Measurements from ENCODE around the gene TPCN1. TPM values are rescaled to one million over a fixed set of nuclear protein-coding genes. Genes with fewer than 3 reads are reported as not detected.

Gene TPCN1
- total RNA-seq, 4 donors from 2014 or later, result 29.4 to 52.0 (median 33.5) TPM

DNA sequence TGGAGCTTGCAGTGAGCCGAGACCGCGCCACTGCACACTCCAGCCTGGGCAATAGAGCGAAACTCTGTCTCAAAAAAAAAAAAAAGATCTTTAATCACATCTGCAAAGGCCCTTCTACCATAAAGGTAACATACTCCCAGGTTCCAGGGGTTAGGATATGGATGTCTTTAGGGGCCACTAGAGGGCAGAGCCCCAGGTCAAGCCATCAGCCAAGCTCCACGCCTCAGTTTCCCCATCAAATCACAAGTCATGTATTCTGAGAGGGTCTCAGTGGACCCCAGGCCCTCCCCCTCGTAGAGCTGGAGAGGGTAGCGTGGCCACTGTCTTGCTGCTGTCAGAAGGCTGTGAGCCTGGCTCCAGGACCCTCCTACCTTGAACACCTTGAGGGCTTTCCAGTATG, 94.9 kb downstream of the TPCN1 start:
- no peak for DNase-seq (ENCODE audit: low spot score)
- no peak for ATAC-seq (ENCODE audit: low FRiP score)
- TF ChIP-seq, protein P1, sequence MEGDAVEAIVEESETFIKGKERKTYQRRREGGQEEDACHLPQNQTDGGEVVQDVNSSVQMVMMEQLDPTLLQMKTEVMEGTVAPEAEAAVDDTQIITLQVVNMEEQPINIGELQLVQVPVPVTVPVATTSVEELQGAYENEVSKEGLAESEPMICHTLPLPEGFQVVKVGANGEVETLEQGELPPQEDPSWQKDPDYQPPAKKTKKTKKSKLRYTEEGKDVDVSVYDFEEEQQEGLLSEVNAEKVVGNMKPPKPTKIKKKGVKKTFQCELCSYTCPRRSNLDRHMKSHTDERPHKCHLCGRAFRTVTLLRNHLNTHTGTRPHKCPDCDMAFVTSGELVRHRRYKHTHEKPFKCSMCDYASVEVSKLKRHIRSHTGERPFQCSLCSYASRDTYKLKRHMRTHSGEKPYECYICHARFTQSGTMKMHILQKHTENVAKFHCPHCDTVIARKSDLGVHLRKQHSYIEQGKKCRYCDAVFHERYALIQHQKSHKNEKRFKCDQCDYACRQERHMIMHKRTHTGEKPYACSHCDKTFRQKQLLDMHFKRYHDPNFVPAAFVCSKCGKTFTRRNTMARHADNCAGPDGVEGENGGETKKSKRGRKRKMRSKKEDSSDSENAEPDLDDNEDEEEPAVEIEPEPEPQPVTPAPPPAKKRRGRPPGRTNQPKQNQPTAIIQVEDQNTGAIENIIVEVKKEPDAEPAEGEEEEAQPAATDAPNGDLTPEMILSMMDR (IDR thresholded peaks at IDR 0.05), result no peak

DNA sequence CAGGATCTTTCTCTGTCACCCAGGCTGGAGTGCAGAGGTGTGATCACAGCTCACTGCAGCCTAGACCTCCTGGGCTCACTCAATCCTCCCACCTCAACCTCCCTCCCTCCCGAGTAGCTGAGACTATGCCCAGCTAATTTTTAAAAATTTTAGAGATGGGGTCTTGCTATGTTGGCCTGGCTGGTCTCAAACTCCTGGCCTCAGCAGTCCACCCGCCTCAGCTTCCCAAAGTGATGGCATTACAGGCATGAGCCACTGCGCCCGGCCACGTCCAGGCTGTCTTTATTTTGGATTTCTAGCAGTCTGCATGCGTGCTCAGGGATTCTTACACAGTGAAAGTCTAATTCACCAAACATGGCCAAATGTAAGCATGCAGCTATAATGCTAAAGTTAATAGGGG, 95.9 kb downstream of the TPCN1 start:
- DNase-seq (ENCODE audit: low spot score), result no peak
- no peak for ATAC-seq (ENCODE audit: low FRiP score)
- TF ChIP-seq, protein P1 (IDR thresholded peaks at IDR 0.05), result no peak

DNA sequence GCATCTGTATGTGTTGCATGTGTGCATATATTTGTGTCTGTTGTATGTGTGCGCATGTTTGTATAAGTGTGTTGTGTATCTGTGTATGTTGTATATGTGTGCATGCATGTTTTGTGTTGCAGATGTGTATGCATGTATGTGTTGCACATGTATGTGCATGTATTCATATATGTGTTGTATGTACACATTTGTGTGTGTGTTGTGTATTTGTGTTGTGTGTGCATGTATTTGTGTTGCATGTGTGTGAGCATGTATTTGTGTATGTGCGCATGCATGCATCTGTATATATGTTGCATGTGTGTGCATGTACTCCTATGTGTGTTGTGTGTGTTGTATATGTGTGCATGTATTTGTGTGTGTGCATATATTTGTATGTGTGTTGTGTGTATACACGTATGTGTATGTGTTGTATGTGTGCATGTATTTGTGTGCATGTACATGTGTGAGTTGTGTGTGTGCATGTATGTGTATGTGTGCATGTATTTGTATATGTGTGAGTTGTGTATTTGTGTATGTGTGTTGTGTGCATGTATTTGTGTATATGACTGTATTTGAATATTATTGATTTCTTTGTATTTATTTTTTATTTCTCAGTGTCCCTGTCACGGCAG, 96.9 kb downstream of the TPCN1 start:
- TF ChIP-seq, protein P1 (IDR thresholded peaks at IDR 0.05), result no peak
- no peak for ATAC-seq (ENCODE audit: low FRiP score)
- DNase-seq (ENCODE audit: low spot score), result no peak

DNA sequence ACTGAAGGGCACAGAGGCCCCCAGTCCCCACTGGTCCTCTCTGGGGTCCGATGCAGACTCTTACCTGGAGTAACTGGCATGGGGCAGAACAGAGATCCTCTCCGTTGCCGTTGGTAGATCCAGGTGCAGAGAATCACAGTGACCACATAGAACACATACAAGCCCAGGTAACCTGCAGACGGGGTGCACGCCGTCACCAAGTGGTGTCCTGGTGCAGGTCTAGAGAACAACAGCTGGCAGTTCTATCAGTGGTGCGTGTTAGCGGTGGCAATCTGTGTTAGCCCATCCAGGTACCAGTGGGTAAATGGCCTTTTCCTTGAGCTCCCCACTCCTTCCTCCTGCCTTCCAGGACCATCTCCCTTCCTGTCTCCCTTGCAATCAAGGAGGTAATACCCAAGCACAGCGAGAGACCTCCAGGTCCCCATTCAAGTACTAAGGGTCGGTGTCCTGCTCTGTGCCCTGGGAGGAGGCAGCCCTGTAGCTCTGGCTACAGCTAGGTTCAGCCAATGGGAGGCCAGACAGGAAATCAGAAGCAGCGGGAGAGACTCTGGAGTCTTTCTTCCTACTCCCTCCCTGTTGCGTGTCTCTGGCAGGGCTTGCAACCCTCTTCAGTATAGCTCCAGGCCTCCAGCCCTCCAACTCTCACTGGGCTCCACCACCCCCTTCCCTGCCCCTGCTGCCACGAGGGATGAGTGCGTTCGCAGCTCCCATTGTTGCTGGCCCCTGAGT, 97.8 kb downstream of the TPCN1 start:
- TF ChIP-seq, protein P1 (IDR thresholded peaks at IDR 0.05), result no peak
- no peak for ATAC-seq (ENCODE audit: low FRiP score)
- DNase-seq (ENCODE audit: low spot score), result no peak

DNA sequence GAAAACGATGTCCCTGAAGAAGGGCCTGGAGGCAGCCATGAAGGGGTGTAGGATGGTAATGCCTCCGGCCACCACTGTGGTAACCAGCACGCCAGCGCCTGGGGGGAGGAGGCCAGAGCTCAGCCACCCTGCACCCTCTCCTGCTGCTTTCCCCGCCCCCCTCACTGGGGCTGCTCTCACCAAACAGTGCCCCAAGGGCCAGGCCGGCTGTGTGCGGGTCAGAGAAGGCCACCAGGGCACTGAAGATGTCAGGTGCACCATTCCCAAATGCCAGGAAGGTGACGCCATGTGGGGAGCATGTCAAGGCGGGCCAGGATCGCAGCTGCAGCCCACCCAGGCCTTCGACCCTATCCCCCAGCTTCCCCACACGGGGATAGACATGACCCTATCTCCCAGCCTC, 99.1 kb downstream of the TPCN1 start:
- TF ChIP-seq, protein P1 (IDR thresholded peaks at IDR 0.05), result no peak
- ATAC-seq (ENCODE audit: low FRiP score), result no peak
- DNase-seq (ENCODE audit: low spot score), result no peak

DNA sequence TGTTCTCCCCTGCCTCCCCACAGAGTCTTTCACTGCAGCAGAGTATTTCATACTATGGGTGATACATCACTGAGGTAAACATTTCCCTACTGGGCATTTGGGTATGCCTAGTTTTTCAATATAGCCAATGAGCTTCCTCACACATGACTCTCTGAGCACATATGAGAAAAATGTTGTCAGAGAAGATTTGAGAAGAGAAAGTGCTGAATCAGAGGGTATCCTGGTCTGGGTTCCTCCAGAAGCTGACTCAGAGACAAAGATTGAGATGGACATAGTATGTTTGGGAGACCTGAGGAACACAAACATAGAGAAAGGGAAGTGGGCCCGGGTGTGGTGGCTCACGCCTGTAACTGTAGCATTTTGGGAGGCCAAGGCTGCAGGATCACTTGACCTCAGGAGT, 101.1 kb downstream of the TPCN1 start:
- TF ChIP-seq, protein P1 (IDR thresholded peaks at IDR 0.05), result no peak
- DNase-seq (ENCODE audit: low spot score), result no peak
- ATAC-seq (ENCODE audit: low FRiP score), result no peak

DNA sequence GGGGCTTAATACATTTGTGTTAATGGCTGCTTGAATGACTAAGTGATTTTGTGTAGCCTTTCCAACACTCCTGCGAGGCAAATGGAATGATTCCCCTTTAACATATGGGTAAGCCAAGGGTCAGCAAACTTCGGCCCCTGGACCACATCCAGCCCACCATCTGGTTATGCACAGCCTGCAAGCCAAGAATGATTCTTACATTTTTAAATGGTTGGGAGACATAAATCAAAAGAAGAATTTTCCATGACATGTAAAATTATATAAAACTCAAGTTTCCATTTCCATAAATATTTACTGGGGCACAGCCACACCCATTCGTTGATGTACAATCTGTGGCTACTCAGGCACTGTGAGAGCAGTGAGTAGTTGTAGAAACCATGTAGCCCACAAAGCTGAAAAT, 104.7 kb downstream of the TPCN1 start:
- ATAC-seq (ENCODE audit: low FRiP score), result no peak
- no peak for DNase-seq (ENCODE audit: low spot score)
- TF ChIP-seq, protein P1 (IDR thresholded peaks at IDR 0.05), result no peak

Measured in omental fat pad (tissue), 4 donors.